GM23338 (cell line): ENCODE results near the gene VPS39.

ENCODE experiments used
- CTCF ChIP-seq, 2 experiments: fragments of 200-600 bp in 1 of 2; sonication (generic) in 1 of 2; conservative IDR thresholded peaks; 2 replicates each; pipeline versions ENCODE4 v1.5.1 to v1.6.1; 2016 to 2017; ENCODE audit warnings: antibody characterized with exemption in 2 of 2, low read depth in 2 of 2, mild to moderate bottlenecking in 2 of 2, moderate library complexity in 1 of 2
- EZH2 ChIP-seq: fragments of 200-600 bp; sonication (generic); IDR thresholded peaks from one replicate; pipeline ENCODE4 v1.8.0; 2017; ENCODE audit warnings: antibody characterized with exemption, mild to moderate bottlenecking, low read depth; ENCODE audit not compliant: unreplicated experiment
- EZH2phosphoT487 ChIP-seq: fragments of 200-600 bp; sonication (generic); IDR thresholded peaks from one replicate; pipeline ENCODE4 v1.8.1; 2018; ENCODE audit warnings: antibody characterized with exemption; ENCODE audit not compliant: unreplicated experiment
- NANOG ChIP-seq: IDR thresholded peaks from 2 replicates; pipeline ENCODE4 v1.6.1; 2016; ENCODE audit warnings: antibody characterized with exemption, borderline replicate concordance
- ZNF114 ChIP-seq: fragments of 250-450 bp; sonication (Bioruptor Pico); IDR thresholded peaks from 2 replicates; pipeline ENCODE4 v1.5.0; 2020; ENCODE audit warnings: mild to moderate bottlenecking, moderate library complexity
- TF ChIP-seq, protein P1 (sequence below): IDR thresholded peaks from one replicate; pipeline ENCODE4 v1.6.1; 2018; ENCODE audit warnings: antibody characterized with exemption; ENCODE audit not compliant: unreplicated experiment

GRCh38 chr15:42138411-42138810, 69.7 kb downstream of the VPS39 start:
- no peak for TF ChIP-seq EZH2
- TF ChIP-seq CTCF (conservative IDR thresholded peaks at IDR 0.05; ENCODE audit: low read depth in 2 of 2) = no peak
- no peak for TF ChIP-seq ZNF114 (CRISPR knock-in tag)
- TF ChIP-seq NANOG = no peak
- no peak for TF ChIP-seq EZH2phosphoT487
- TF ChIP-seq, protein P1, sequence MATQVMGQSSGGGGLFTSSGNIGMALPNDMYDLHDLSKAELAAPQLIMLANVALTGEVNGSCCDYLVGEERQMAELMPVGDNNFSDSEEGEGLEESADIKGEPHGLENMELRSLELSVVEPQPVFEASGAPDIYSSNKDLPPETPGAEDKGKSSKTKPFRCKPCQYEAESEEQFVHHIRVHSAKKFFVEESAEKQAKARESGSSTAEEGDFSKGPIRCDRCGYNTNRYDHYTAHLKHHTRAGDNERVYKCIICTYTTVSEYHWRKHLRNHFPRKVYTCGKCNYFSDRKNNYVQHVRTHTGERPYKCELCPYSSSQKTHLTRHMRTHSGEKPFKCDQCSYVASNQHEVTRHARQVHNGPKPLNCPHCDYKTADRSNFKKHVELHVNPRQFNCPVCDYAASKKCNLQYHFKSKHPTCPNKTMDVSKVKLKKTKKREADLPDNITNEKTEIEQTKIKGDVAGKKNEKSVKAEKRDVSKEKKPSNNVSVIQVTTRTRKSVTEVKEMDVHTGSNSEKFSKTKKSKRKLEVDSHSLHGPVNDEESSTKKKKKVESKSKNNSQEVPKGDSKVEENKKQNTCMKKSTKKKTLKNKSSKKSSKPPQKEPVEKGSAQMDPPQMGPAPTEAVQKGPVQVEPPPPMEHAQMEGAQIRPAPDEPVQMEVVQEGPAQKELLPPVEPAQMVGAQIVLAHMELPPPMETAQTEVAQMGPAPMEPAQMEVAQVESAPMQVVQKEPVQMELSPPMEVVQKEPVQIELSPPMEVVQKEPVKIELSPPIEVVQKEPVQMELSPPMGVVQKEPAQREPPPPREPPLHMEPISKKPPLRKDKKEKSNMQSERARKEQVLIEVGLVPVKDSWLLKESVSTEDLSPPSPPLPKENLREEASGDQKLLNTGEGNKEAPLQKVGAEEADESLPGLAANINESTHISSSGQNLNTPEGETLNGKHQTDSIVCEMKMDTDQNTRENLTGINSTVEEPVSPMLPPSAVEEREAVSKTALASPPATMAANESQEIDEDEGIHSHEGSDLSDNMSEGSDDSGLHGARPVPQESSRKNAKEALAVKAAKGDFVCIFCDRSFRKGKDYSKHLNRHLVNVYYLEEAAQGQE = no peak
